GM19043 (cell line): ENCODE results near the gene LSS.
"Not testable (repeated sequence)": the region's sequence is repeated elsewhere in the genome, so short reads cannot be mapped to it uniquely, and the experiment has no call there.

Experiments
- ATAC-seq: cut with Tn5 transposase; IDR thresholded peaks from one replicate; pipeline ENCODE4 v1.9.1; 2021; ENCODE audit warnings: low read depth; ENCODE audit not compliant: unreplicated experiment

Gene LSS

GRCh38 chr21:46188226-46189212 lies 40.1 kb downstream of the LSS start:
- ATAC-seq: no peak

GRCh38 chr21:46187814-46188213 lies 40.8 kb downstream of the LSS start:
- ATAC-seq: no peak

GRCh38 chr21:46187261-46187660 lies 41.3 kb downstream of the LSS start:
- ATAC-seq: no peak

- ATAC-seq: no peak
Observed at GRCh38 chr21:46185716-46186115, 42.9 kb downstream of the LSS start.

GRCh38 chr21:46184625-46185555 lies 43.7 kb downstream of the LSS start:
- no peak for ATAC-seq

- no peak for ATAC-seq
Observed at GRCh38 chr21:46183910-46184624, 44.5 kb downstream of the LSS start, which contains the start of gene SPATC1L. SPATC1L (minus strand) TSS chr21:46184459; CDS start chr21:46182816, 1,643 bp downstream.

GRCh38 chr21:46183337-46183909 lies 45.2 kb downstream of the LSS start:
- ATAC-seq: not testable (repeated sequence)

- ATAC-seq: no peak
Observed at GRCh38 chr21:46182548-46183336, 45.8 kb downstream of the LSS start.

- no peak for ATAC-seq
Observed at GRCh38 chr21:46181953-46182547, 46.5 kb downstream of the LSS start.

- no peak for ATAC-seq
Observed at GRCh38 chr21:46181436-46181835, 47.1 kb downstream of the LSS start.

GRCh38 chr21:46180778-46181391 lies 47.7 kb downstream of the LSS start:
- ATAC-seq: no peak

- no peak for ATAC-seq
Observed at GRCh38 chr21:46180079-46180722, 48.4 kb downstream of the LSS start.

GRCh38 chr21:46179708-46180078 lies 48.9 kb downstream of the LSS start:
- ATAC-seq: no peak

- no peak for ATAC-seq
Observed at GRCh38 chr21:46178961-46179360, 49.6 kb downstream of the LSS start.

- ATAC-seq: not testable (repeated sequence)
Observed at GRCh38 chr21:46176443-46177129, 52.0 kb downstream of the LSS start.

GRCh38 chr21:46173573-46173972 lies 55.0 kb downstream of the LSS start:
- ATAC-seq: no peak

GRCh38 chr21:46172863-46173528 lies 55.6 kb downstream of the LSS start:
- ATAC-seq: no peak
